AG04450 (cell line): ENCODE data around the gene FARP1. TPM values are rescaled to one million over a fixed set of nuclear protein-coding genes. Genes with fewer than 3 reads are reported as not detected.

Source experiments
- CTCF ChIA-PET: fragments of 300-600, 350-600 bp; formaldehyde crosslinking; extraction: SDS; loops from one replicate; lab custom pipeline; 2022; ENCODE audit warnings: antibody characterized with exemption, inconsistent platforms; lab: Charles Lee
- POLR2A ChIA-PET: fragments of 350-600 bp; formaldehyde crosslinking; extraction: SDS; loops from one replicate; lab custom pipeline; 2021; ENCODE audit warnings: antibody characterized with exemption, inconsistent platforms; lab: Yijun Ruan, JAX
- DNase-seq: peaks from one replicate; pipeline ENCODE4 v3.0.0-alpha.2; 2011; ENCODE audit warnings: low read depth, low spot score
- H3K27ac ChIP-seq: one replicate; pipeline ENCODE4 v1.5.1; 2012; ENCODE audit warnings: low read depth, low read length, control low read depth
- H3K27me3 ChIP-seq: one replicate; pipeline ENCODE4 v1.6.0; 2012; ENCODE audit warnings: low read length; ENCODE audit not compliant: control insufficient read depth, insufficient read depth
- H3K4me3 ChIP-seq: 2 replicates; pipeline ENCODE4 v1.5.1; 2011; ENCODE audit warnings: mild to moderate bottlenecking, low read depth, low read length, control low read depth
- H3K9me3 ChIP-seq: 2 replicates; pipeline ENCODE4 v1.5.1; 2012; ENCODE audit warnings: low read length; ENCODE audit not compliant: control insufficient read depth, insufficient read depth
- CTCF ChIP-seq: IDR thresholded peaks from 2 replicates; pipeline ENCODE4 v1.5.1; 2011; ENCODE audit warnings: low read depth, low read length, control low read depth, inconsistent platforms
- polyA plus RNA-seq: library from polyadenylated mRNA; depleted of rRNA; stranded (reverse); fragments of >200 nt; gene quantifications from 2 replicates; pipeline ENCODE4 v1.2.3, GENCODE V29; 2011

The FARP1 gene
- polyA plus RNA-seq, 1 experiment = 76.4 TPM

GRCh38 chr13:98098516-98098915 lies 44.4 kb upstream of the FARP1 start:
- no peaks in the 10 kb centered on the region for H3K27me3 ChIP-seq
- no peak overlapping the region for H3K4me3 ChIP-seq
- H3K9me3 ChIP-seq = no peaks in the 10 kb centered on the region; the same call in 1 of the 2 replicates
- ChIA-PET POLR2A (no interaction called here), CTCF (no interaction called here)
- peak; percentile 23 for DNase-seq
- H3K27ac ChIP-seq = no peak overlapping the region
- TF ChIP-seq CTCF = no peak

- DNase-seq = no peak
- H3K9me3 ChIP-seq = no peaks in the 10 kb centered on the region; the same call in 1 of the 2 replicates
- H3K4me3 ChIP-seq = no peak overlapping the region
- POLR2A ChIA-PET = no interaction called here
- CTCF ChIA-PET = no interaction called here
- no peak for TF ChIP-seq CTCF
- no peak overlapping the region for H3K27ac ChIP-seq
- H3K27me3 ChIP-seq = no peaks in the 10 kb centered on the region
Measured at GRCh38 chr13:98099627-98100026, 43.3 kb upstream of the FARP1 start.

- Histone ChIP-seq H3K27me3 (no peaks in the 10 kb centered on the region), H3K4me3 (no peak overlapping the region), H3K27ac (no peak overlapping the region), H3K9me3 (no peaks in the 10 kb centered on the region; the same call in 1 of the 2 replicates)
- no peak for TF ChIP-seq CTCF
- DNase-seq = no peak
- POLR2A ChIA-PET = no interaction called here
- CTCF ChIA-PET = no interaction called here
Measured at GRCh38 chr13:98100481-98100880, 42.4 kb upstream of the FARP1 start.

GRCh38 chr13:98103531-98103930 lies 39.4 kb upstream of the FARP1 start:
- no peaks in the 10 kb centered on the region for H3K27me3 ChIP-seq
- TF ChIP-seq CTCF = no peak
- H3K27ac ChIP-seq = no peak overlapping the region
- no peak overlapping the region for H3K4me3 ChIP-seq
- no peak for DNase-seq
- no peaks in the 10 kb centered on the region; the same call in 1 of the 2 replicates for H3K9me3 ChIP-seq
- POLR2A ChIA-PET = interaction anchor here (0.5 kb wide), 1 partner anchor 152 kb away, joined by 4 read pairs; no protein-coding TSS in a partner anchor
- CTCF ChIA-PET = interaction anchor here (0.6 to 0.9 kb wide), 4 partner anchors 9 to 304 kb away, joined by 3 to 4 read pairs (median 4); no protein-coding TSS in a partner anchor

- H3K4me3 ChIP-seq = no peak overlapping the region
- ChIA-PET CTCF (interaction anchor here (0.7 to 0.9 kb wide), 4 partner anchors 9 to 342 kb away, joined by 3 to 4 read pairs (median 4); no protein-coding TSS in a partner anchor), POLR2A (no interaction called here)
- TF ChIP-seq CTCF = peak; percentile 49
- H3K27ac ChIP-seq = no peak overlapping the region
- H3K27me3 ChIP-seq = no peaks in the 10 kb centered on the region
- no peak for DNase-seq
- no peaks in the 10 kb centered on the region; the same call in 1 of the 2 replicates for H3K9me3 ChIP-seq
Measured at GRCh38 chr13:98103942-98104880, 38.7 kb upstream of the FARP1 start.
